Measurements from ENCODE around the gene FLRT1.

DNA sequence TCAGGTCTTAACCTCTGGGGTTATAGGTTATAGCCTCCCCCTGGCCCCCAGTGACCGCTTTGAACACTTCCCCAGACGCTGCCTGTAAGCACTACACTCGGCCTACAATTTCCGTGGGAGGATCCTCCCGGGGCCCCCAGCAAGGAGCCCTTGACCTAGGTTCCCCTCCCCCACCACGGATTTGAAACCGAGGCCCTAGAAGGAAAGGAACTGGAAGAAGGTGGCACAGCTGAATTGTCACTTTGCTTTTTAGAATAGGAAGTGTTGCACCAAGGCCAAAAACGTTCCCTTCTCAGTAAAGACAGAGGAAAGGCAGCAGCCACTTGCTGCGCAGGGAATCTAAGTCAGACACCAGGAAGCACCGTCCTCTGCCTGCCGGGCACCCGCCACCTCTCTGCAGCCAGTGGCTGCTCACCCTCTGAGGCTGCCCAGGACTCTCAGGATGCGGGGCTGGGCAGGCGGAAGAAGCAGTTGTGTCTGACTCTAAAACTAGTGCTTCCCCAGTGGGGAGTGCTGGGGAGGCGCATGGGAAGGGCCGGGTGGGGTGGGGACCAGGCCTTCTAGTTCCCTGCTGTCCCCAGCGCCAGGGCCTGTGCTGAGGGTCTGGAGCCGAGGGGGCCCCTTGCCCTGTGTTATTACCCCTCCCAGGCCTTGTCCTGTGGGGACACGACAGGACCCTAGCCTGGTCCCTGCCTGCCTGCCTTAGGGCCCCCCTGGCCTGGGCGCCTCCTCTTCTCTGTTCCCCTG, 7.9 kb upstream of the FLRT1 start:
- no peak for TF ChIP-seq POLR2A (IDR thresholded peaks at IDR 0.05)
- TF ChIP-seq, protein P1, sequence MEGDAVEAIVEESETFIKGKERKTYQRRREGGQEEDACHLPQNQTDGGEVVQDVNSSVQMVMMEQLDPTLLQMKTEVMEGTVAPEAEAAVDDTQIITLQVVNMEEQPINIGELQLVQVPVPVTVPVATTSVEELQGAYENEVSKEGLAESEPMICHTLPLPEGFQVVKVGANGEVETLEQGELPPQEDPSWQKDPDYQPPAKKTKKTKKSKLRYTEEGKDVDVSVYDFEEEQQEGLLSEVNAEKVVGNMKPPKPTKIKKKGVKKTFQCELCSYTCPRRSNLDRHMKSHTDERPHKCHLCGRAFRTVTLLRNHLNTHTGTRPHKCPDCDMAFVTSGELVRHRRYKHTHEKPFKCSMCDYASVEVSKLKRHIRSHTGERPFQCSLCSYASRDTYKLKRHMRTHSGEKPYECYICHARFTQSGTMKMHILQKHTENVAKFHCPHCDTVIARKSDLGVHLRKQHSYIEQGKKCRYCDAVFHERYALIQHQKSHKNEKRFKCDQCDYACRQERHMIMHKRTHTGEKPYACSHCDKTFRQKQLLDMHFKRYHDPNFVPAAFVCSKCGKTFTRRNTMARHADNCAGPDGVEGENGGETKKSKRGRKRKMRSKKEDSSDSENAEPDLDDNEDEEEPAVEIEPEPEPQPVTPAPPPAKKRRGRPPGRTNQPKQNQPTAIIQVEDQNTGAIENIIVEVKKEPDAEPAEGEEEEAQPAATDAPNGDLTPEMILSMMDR (IDR thresholded peaks at IDR 0.05), result no peak

Measured in lower leg skin (tissue), 3 donors.